ENCODE data around the gene PTTG1IP.

GRCh38 chr21:44857127-44857892 is 16.2 kb downstream of the PTTG1IP start:
- TF ChIP-seq CTCF (IDR thresholded peaks at IDR 0.05) (no peak), POLR2A (IDR thresholded peaks at IDR 0.05) (no peak)
